Measurements from ENCODE around the gene LAMP5. TPM values are rescaled to one million over a fixed set of nuclear protein-coding genes. Genes with fewer than 3 reads are reported as not detected.

The LAMP5 gene
- total RNA-seq, 1 experiment from 2014 or later = not detected

DNA sequence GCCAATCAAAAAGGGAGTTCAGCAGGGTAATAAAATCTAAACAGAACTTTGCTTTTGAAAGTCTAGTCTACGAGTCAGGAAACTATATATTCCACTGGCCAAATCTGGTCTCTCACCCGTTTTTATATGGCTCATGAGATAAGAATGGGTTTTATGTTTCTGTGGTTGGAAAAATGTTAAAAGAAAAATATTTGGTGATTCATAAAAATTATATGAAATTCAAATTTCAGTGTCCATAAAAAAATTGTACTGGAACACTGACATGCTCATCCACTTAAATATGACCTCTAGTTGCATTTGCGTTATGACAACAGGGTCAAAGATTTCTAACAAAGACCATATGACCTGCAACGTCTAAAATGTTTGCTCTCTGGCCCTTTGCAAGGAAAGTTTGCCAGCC, 22.3 kb upstream of the LAMP5 start:
- Histone ChIP-seq H2AFZ (ENCODE audit: low read length) (no peak overlapping the region), H3K4me2 (ENCODE audit: low read depth, low read length, poor library complexity, severe bottlenecking) (no peak overlapping the region), H3K9ac (ENCODE audit: low read length) (no peak overlapping the region), H3K27ac (ENCODE audit: low read length) (no peak overlapping the region), H3K9me3 (ENCODE audit: low read length) (no peaks in the 10 kb centered on the region), H3K9me2 (replicated peaks; ENCODE audit: insufficient read depth, low read length) (no peaks in the 10 kb centered on the region), H4K20me1 (ENCODE audit: insufficient read depth, low read depth, low read length) (no peaks in the 10 kb centered on the region), H3K4me1 (ENCODE audit: low read length) (no peaks in the 10 kb centered on the region), H3K4me3 (ENCODE audit: low read length) (no peak overlapping the region), H3K27me3 (ENCODE audit: low read length) (no peaks in the 10 kb centered on the region; the same call in 1 of the 2 replicates), H3K79me2 (ENCODE audit: low read length) (no peaks in the 10 kb centered on the region), H3K36me3 (ENCODE audit: insufficient read depth, low read length) (no peaks in the 10 kb centered on the region)
- DNase-seq = no peak

DNA sequence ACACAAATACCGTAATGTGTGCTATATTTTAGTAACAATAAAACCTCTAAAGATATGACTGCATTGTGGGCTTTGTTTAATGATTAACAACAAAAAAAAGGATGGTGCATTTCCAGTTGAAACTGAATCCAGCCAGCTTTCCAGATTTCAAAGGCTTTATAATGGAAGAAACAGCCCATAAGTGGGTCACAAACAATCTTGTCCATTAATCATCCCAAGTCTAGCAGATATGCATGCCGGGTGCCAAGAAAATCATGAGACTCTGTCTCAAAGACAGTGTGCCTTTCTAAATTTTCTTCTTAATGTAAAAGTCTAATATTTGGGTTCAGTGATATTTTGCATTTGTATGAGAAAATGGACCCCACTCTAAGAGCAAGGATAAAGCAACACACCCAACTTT, 20.6 kb upstream of the LAMP5 start:
- H3K79me2 ChIP-seq (ENCODE audit: low read length) = no peaks in the 10 kb centered on the region
- no peak overlapping the region for H3K4me2 ChIP-seq (ENCODE audit: low read depth, low read length, poor library complexity, severe bottlenecking)
- H3K36me3 ChIP-seq (ENCODE audit: insufficient read depth, low read length) = no peaks in the 10 kb centered on the region
- H3K4me3 ChIP-seq (ENCODE audit: low read length) = no peak overlapping the region
- H4K20me1 ChIP-seq (ENCODE audit: insufficient read depth, low read depth, low read length) = no peaks in the 10 kb centered on the region
- H3K9ac ChIP-seq (ENCODE audit: low read length) = no peak overlapping the region
- H3K4me1 ChIP-seq (ENCODE audit: low read length) = no peaks in the 10 kb centered on the region
- DNase-seq = no peak
- H3K9me3 ChIP-seq (ENCODE audit: low read length) = no peaks in the 10 kb centered on the region
- H2AFZ ChIP-seq (ENCODE audit: low read length) = no peak overlapping the region
- no peak overlapping the region for H3K27ac ChIP-seq (ENCODE audit: low read length)
- H3K9me2 ChIP-seq (replicated peaks; ENCODE audit: insufficient read depth, low read length) = no peaks in the 10 kb centered on the region
- H3K27me3 ChIP-seq (ENCODE audit: low read length) = no peaks in the 10 kb centered on the region; the same call in 1 of the 2 replicates

DNA sequence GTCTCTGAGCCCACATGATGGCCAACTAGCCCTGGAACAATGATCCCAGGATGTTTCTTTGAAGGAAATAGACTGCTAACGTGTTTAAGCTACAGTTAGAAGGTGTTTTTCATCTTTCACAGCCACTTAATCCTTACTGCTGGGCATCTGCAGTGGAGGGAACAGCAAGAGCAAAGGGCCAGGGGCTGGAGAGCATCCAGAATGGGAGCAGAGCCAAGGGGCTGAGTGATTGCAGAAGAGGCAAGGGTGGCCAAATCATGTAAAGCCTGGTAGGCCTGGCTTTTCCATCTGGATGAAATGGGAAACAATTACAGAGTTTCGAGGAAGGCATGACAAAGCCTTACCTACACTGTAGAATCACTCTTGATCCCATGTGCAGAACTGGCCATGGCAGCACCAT, 18.7 kb upstream of the LAMP5 start:
- DNase-seq = no peak
- Histone ChIP-seq H3K4me2 (ENCODE audit: low read depth, low read length, poor library complexity, severe bottlenecking) (no peak overlapping the region), H3K79me2 (ENCODE audit: low read length) (no peaks in the 10 kb centered on the region), H4K20me1 (ENCODE audit: insufficient read depth, low read depth, low read length) (no peaks in the 10 kb centered on the region), H3K27ac (ENCODE audit: low read length) (no peak overlapping the region), H3K36me3 (ENCODE audit: insufficient read depth, low read length) (no peaks in the 10 kb centered on the region), H3K4me1 (ENCODE audit: low read length) (no peaks in the 10 kb centered on the region), H3K9me2 (replicated peaks; ENCODE audit: insufficient read depth, low read length) (no peaks in the 10 kb centered on the region), H2AFZ (ENCODE audit: low read length) (no peak overlapping the region), H3K9me3 (ENCODE audit: low read length) (no peaks in the 10 kb centered on the region), H3K9ac (ENCODE audit: low read length) (no peak overlapping the region), H3K27me3 (ENCODE audit: low read length) (no peaks in the 10 kb centered on the region; the same call in 1 of the 2 replicates), H3K4me3 (ENCODE audit: low read length) (no peak overlapping the region)

DNA sequence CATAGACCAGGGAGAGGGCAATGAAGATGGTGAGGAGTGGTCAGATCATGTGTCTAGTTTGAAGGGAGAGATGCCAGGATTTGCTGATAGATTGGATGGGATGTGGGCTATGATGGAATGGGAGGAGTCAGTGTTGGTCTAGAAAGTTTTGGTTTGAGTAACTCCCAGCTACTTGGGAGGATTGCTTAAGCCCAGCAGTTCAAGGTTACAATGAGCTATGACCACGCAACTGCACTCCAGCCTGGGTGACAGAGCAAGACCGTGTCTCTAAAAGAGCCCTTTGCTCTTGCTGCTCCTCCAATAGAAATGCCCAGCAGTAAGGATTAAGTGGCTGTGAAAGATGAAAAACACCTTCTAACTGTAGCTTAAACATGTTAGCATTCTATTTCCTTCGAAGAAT, 18.2 kb upstream of the LAMP5 start:
- H3K9me2 ChIP-seq (replicated peaks; ENCODE audit: insufficient read depth, low read length) = no peaks in the 10 kb centered on the region
- no peaks in the 10 kb centered on the region for H3K9me3 ChIP-seq (ENCODE audit: low read length)
- no peak for DNase-seq
- H3K9ac ChIP-seq (ENCODE audit: low read length) = no peak overlapping the region
- H3K79me2 ChIP-seq (ENCODE audit: low read length) = no peaks in the 10 kb centered on the region
- H2AFZ ChIP-seq (ENCODE audit: low read length) = no peak overlapping the region
- no peaks in the 10 kb centered on the region for H3K36me3 ChIP-seq (ENCODE audit: insufficient read depth, low read length)
- H3K27me3 ChIP-seq (ENCODE audit: low read length) = no peaks in the 10 kb centered on the region; the same call in 1 of the 2 replicates
- H3K4me3 ChIP-seq (ENCODE audit: low read length) = no peak overlapping the region
- no peak overlapping the region for H3K27ac ChIP-seq (ENCODE audit: low read length)
- H4K20me1 ChIP-seq (ENCODE audit: insufficient read depth, low read depth, low read length) = no peaks in the 10 kb centered on the region
- no peaks in the 10 kb centered on the region for H3K4me1 ChIP-seq (ENCODE audit: low read length)
- no peak overlapping the region for H3K4me2 ChIP-seq (ENCODE audit: low read depth, low read length, poor library complexity, severe bottlenecking)

DNA sequence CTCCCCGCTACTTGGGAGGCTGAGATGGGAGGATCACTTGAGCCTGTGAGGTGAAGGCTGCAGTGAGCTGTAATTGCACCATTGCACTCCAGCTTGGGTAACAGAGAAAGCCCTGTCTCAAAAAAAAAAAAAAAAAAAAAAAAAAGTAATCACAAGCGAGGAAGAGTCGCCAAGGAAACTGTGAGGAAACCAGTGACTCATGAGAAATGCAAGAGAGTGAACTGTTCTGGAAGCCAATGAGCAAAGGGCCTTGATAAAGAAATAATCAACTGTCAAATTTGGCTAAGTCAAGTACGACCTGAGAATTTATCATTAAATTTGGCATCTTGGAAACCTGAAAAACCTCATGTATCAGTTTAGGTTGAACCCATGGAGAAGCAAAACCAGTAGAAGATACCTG, 16.1 kb upstream of the LAMP5 start:
- H3K9me2 ChIP-seq (replicated peaks; ENCODE audit: insufficient read depth, low read length) = no peaks in the 10 kb centered on the region
- no peak overlapping the region for H3K27ac ChIP-seq (ENCODE audit: low read length)
- no peak overlapping the region for H3K4me2 ChIP-seq (ENCODE audit: low read depth, low read length, poor library complexity, severe bottlenecking)
- no peaks in the 10 kb centered on the region for H3K9me3 ChIP-seq (ENCODE audit: low read length)
- H3K79me2 ChIP-seq (ENCODE audit: low read length) = no peaks in the 10 kb centered on the region
- H3K4me3 ChIP-seq (ENCODE audit: low read length) = no peak overlapping the region
- H3K4me1 ChIP-seq (ENCODE audit: low read length) = no peaks in the 10 kb centered on the region
- H3K9ac ChIP-seq (ENCODE audit: low read length) = no peak overlapping the region
- no peaks in the 10 kb centered on the region for H4K20me1 ChIP-seq (ENCODE audit: insufficient read depth, low read depth, low read length)
- no peak overlapping the region for H2AFZ ChIP-seq (ENCODE audit: low read length)
- H3K27me3 ChIP-seq (ENCODE audit: low read length) = no peaks in the 10 kb centered on the region; the same call in 1 of the 2 replicates
- DNase-seq = no peak
- H3K36me3 ChIP-seq (ENCODE audit: insufficient read depth, low read length) = no peaks in the 10 kb centered on the region

DNA sequence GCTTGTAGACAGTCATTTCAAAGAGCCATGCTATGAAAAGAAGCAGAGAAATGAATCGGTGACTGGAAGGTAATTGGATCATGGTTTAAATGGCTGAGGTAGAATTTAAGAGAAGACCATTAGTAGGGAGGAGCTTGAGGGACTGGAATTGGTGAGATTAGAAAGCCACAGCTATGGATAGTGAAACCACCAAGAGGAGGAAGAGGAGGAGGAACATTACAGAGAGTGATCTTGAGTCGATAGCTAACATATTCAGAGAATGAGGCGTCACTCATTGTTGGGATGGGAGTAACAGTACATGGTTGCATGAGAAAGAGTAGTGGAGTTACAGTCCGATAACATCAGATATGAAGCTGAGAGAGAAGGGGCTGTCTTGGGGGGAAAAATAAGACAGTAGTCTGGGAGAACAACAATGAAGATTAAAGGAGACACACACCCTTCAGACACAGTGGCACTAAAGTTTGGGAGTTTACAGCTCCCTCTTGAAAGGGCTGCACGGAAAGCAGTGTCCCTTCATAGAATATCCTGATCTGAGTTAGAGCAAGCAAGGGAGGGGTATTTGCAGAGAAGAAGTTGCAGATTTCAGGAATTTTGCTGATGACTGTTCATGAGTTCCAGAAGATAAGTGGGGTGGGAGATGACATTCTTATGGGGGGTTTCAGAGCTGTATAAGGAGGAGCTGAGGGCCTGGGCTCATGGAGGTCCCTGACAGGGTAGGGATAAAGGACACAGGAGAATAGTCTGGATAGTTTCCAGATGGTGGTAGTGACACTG, 15.1 kb upstream of the LAMP5 start:
- Histone ChIP-seq H3K27ac (ENCODE audit: low read length) (no peak overlapping the region), H3K4me3 (ENCODE audit: low read length) (no peak overlapping the region), H3K9me3 (ENCODE audit: low read length) (no peaks in the 10 kb centered on the region), H3K36me3 (ENCODE audit: insufficient read depth, low read length) (no peaks in the 10 kb centered on the region), H3K79me2 (ENCODE audit: low read length) (no peaks in the 10 kb centered on the region), H3K4me1 (ENCODE audit: low read length) (no peaks in the 10 kb centered on the region), H4K20me1 (ENCODE audit: insufficient read depth, low read depth, low read length) (no peaks in the 10 kb centered on the region), H3K9me2 (replicated peaks; ENCODE audit: insufficient read depth, low read length) (no peaks in the 10 kb centered on the region), H3K9ac (ENCODE audit: low read length) (no peak overlapping the region), H2AFZ (ENCODE audit: low read length) (no peak overlapping the region), H3K27me3 (ENCODE audit: low read length) (no peaks in the 10 kb centered on the region; the same call in 1 of the 2 replicates), H3K4me2 (ENCODE audit: low read depth, low read length, poor library complexity, severe bottlenecking) (no peak overlapping the region)
- no peak for DNase-seq

DNA sequence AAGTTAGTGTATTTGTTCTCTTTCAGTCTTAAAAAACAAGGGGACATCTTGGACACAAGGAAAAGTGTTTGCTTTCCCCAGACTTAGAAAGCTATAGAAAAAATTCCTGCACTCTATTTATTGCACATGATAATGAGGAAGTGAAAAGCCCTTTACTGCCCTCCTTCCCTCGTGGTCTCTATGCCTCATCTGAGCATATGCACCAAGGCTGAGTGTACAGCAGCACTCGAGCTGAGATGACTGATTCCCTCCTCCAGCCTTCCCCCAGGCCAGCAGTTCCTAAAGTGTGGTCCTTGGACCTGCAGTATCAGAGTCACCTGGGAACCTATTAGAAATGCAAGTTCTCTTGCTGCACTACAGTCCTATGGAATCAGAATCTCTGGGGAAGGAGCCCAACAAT, 14.3 kb upstream of the LAMP5 start:
- no peaks in the 10 kb centered on the region for H3K9me3 ChIP-seq (ENCODE audit: low read length)
- no peak overlapping the region for H2AFZ ChIP-seq (ENCODE audit: low read length)
- no peak overlapping the region for H3K4me2 ChIP-seq (ENCODE audit: low read depth, low read length, poor library complexity, severe bottlenecking)
- no peaks in the 10 kb centered on the region for H3K4me1 ChIP-seq (ENCODE audit: low read length)
- H3K9ac ChIP-seq (ENCODE audit: low read length) = no peak overlapping the region
- no peak for DNase-seq
- no peak overlapping the region for H3K27ac ChIP-seq (ENCODE audit: low read length)
- H3K27me3 ChIP-seq (ENCODE audit: low read length) = no peaks in the 10 kb centered on the region
- no peak overlapping the region for H3K4me3 ChIP-seq (ENCODE audit: low read length)
- H3K79me2 ChIP-seq (ENCODE audit: low read length) = no peaks in the 10 kb centered on the region
- no peaks in the 10 kb centered on the region for H4K20me1 ChIP-seq (ENCODE audit: insufficient read depth, low read depth, low read length)
- H3K36me3 ChIP-seq (ENCODE audit: insufficient read depth, low read length) = no peaks in the 10 kb centered on the region
- no peaks in the 10 kb centered on the region for H3K9me2 ChIP-seq (replicated peaks; ENCODE audit: insufficient read depth, low read length)

DNA sequence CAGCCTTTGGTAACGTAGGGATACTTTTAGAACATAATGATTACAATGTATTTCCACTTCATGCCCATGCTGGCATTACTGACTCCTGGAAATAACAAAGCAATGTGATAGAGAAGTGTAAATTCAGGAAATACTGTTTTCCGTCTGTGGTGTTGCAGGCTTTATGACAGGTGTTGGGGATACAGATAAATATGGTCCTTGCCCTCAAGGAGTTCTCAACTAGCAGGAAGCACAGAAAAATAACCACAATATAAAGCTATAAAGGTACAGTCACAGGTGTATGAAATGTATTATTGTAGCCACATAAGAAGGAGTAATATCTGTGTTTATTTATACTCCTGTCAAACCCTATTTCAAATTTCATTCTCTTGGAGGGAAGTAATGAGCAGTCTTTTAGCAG, 12.9 kb upstream of the LAMP5 start:
- no peaks in the 10 kb centered on the region for H3K4me1 ChIP-seq (ENCODE audit: low read length)
- H4K20me1 ChIP-seq (ENCODE audit: insufficient read depth, low read depth, low read length) = no peaks in the 10 kb centered on the region
- H3K27me3 ChIP-seq (ENCODE audit: low read length) = no peaks in the 10 kb centered on the region
- H3K9ac ChIP-seq (ENCODE audit: low read length) = no peak overlapping the region
- H3K9me2 ChIP-seq (replicated peaks; ENCODE audit: insufficient read depth, low read length) = no peaks in the 10 kb centered on the region
- no peaks in the 10 kb centered on the region for H3K36me3 ChIP-seq (ENCODE audit: insufficient read depth, low read length)
- no peaks in the 10 kb centered on the region for H3K79me2 ChIP-seq (ENCODE audit: low read length)
- H3K9me3 ChIP-seq (ENCODE audit: low read length) = no peaks in the 10 kb centered on the region
- no peak overlapping the region for H3K27ac ChIP-seq (ENCODE audit: low read length)
- no peak overlapping the region for H2AFZ ChIP-seq (ENCODE audit: low read length)
- no peak for DNase-seq
- H3K4me2 ChIP-seq (ENCODE audit: low read depth, low read length, poor library complexity, severe bottlenecking) = no peak overlapping the region
- no peak overlapping the region for H3K4me3 ChIP-seq (ENCODE audit: low read length)
